HG03045 (cell line): ENCODE measurements around the gene MFN2.
"Not testable (repeated sequence)": the region's sequence is repeated elsewhere in the genome, so short reads cannot be mapped to it uniquely, and the experiment has no call there.

Source experiments
- ATAC-seq: cut with Tn5 transposase; IDR thresholded peaks from one replicate; pipeline ENCODE4 v1.9.1; 2021; ENCODE audit warnings: mild to moderate bottlenecking, moderate library complexity; ENCODE audit not compliant: unreplicated experiment

Gene MFN2

DNA sequence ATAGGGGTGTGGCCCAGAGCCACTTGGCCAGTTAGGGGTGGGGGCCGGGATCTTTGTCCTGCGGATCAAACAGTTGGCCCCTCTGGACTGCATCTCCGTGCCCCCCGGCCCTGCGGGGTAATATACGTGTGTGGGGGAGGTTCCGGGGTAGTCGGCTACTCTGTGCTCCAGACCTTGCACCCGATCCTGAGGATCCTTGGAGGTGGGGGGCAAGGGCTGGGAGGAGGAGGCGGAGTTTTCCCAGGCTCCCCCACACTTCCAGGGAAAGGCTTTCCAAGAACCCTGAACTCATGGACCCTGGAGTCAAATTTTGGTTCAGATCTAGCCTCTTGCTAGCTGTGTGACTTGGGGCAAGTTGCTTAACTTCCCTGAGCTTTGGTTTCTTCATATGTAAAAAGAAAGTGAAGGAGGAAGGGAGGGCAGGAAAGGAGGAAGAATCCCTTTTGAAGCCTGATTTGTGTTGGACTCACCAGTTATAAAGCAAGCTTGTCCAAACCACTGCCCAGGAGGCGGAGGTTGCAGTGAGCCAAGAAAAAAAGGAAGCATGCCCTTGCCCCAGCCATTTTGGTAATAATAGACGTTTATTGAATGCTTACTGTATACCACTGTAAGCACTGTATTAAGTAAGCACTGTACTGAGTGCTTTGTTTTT lies 39.7 kb downstream of the MFN2 start:
- no peak for ATAC-seq

DNA sequence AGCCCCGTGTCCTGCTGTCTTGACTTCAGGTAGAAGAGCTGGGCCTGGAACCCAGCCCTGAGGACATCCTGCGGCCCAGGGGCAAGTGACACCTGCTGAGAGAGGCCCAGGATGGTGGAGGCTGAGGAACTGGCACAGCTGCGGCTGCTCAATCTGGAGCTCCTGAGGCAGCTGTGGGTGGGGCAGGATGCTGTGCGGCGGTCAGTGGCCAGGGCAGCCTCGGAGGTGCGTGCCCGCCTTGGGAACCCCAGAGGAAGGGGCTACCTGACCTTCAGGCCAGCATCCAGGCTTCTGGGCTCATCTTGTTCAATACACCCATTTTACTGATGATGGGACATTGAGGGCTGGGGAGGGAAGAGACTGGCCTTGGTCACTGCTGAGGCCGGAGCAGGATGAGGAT lies 41.4 kb downstream of the MFN2 start:
- ATAC-seq: no peak

DNA sequence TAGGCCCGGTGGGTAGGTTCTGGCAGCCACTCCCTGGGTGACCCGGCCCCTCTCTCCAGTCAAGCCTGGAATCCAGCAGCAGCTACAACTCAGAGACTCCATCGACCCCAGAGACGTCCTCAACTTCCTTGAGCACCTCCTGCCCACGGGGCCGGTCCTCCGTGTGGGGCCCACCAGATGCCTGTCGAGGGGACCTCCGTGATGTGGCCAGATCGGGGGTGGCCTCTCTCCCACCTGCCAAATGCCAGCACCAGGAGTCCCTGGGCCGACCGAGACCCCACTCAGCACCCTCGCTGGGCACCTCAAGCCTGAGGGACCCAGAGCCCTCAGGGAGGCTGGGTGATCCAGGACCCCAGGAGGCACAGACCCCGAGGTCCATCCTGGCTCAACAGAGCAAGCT lies 41.8 kb downstream of the MFN2 start:
- ATAC-seq: no peak

DNA sequence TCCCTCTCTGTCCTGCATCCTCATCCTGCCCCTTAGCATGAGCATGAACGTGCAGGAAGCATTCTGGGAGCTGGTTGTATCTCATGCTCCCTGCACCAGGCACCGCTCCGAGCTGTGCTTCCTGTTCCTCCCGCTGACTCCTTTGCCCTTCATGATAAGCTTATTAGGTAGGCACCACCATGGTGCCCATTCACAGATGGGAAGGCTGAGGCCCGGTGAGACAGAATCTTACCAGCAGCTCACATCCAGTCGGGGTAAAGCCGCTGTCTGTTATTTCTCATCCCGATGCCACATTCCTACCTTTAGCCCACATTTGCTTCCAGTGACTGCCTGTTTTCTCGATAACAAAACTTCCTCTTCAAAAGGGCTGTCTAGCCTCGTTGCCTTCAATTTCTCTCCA lies 46.3 kb downstream of the MFN2 start:
- no peak for ATAC-seq

DNA sequence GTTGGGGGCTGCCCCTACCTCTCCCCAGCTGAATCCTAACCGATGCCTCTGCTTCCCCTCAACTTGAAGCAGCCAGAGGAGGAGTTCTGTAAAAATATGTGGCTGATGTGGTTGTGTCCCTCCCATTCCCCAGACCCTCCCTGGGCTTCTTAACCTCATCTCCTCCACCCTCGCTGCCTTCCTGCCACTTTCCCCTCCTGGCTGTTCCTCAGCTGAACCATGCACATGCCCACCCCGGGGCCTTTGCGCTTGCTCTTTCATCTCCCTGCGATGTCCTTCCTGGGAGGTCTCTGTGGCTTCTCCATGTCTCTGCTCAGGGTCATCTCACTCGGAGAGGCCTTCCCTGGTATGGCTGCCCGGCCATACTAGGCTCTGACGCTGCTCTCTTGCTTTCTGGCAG lies 48.0 kb downstream of the MFN2 start:
- no peak for ATAC-seq

DNA sequence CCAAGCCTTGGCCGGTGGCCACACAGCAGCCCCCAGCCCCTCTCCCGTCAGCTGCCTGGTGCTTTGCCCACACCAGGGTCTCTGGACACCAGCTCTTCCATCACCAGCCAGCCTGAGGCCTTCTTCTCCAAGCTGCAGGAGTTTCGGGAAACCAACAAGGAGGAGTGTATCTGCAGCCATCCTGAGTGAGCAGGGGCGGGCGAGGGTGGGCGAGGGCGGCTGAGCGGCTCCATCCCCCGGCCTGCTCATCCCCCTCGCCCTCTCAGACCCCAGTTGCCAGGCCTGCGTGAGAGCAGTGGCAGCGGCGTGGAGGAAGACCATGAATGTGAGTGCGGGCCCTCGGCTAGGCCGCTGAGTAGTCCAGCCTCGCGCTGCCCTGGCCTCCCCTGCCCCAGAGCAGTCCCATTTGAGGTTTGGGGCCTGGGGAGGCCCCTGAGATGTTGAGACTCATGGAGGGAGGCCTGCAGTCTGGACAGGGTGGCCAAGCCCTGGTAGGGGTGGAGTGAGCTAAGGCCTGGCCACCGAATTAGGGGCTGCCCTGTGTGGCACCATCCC lies 48.8 kb downstream of the MFN2 start:
- no peak for ATAC-seq

DNA sequence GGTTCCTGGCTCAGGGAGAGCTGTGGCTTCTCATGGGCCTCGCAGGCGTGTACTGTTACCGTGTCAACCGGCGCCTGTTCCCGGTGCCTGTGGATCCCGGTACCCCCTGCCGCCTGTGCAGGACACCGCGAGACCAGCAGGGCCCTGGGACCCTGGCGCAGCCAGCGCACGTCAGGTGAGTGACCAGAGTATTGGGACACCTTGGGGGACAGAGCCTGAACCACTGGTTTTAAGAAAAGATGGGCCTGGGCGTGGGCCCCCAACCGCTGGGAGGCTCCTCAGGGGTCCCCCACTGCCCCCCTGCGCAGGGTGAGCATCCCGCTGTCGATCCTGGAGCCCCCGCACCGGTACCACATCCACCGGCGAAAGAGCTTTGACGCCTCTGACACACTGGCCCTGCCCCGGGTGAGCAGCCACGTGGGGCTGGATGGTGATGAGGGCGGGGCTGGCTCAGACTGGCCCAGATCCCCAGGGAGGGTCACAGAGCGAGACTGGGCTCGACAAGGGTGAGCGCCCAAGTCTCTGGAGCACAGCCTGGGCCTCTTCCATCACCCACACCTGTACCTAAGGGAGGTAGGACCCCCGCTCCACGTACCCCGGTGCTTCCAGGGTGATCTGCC lies 49.6 kb downstream of the MFN2 start:
- ATAC-seq: no peak

DNA sequence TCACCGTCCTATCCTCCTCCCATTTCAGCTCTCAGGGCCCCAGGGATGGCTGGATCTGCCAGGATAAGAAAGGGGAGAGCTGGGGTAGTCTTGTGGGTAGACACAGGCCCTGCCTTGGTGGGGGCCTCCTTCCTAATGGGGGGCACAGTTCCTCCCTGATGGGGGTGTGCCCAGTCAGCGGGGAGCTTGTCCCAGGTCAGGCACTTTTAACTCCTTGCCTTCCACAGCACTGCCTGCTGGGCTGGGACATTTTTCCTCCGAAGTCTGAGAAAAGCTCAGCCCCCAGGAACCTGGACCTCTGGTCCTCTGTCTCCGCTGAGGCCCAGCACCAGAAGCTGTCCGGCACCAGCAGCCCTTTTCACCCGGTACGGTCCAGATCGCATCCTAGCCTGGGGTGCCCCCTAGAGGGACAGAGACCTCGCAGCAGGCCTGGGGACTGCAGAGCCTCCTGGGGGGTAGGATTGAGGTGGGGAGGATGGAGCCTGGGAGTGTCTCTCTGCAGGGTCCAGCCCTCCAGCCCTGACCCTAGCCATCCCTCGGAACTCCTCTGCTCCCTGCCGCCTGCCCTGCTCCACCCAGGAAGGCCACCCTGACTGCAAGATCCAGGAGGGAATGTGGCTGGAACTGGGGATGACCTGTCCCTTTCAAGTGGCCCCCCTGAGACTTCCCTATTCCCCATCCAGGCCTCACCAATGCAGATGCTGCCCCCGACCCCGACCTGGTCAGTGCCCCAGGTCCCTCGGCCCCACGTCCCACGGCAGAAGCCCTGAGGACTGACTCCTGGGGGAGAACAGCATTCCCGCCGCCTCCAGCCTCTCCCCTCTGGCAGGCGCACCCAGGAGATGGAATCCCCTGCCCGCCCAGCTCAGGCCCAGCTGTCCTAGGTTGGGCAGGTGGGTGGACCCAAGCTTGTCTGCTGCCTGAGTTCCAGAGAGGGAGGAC lies 51.1 kb downstream of the MFN2 start:
- ATAC-seq: no peak

DNA sequence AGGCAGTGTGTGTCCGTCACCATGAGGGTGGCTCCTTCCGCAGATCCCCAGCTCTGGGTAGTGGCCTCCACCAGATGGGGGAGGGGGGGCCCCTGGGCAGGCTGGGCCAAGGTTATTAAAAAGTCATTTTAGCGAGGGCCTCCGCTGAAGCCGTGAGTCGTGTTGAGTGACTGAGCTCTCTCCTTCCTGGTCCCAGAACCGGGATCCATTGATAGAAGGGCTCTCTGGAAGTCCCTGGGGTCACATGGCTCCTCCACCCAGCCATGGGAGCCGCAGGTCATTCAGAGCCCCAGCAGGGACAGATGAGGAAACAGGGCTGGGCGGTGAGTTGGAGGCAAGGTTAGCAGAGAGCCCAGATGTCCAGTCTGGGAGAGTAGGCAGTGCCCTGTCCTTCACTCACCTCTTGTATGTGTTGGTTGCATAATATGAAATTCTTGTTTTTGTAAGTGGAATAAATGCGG lies 51.9 kb downstream of the MFN2 start:
- no peak for ATAC-seq

DNA sequence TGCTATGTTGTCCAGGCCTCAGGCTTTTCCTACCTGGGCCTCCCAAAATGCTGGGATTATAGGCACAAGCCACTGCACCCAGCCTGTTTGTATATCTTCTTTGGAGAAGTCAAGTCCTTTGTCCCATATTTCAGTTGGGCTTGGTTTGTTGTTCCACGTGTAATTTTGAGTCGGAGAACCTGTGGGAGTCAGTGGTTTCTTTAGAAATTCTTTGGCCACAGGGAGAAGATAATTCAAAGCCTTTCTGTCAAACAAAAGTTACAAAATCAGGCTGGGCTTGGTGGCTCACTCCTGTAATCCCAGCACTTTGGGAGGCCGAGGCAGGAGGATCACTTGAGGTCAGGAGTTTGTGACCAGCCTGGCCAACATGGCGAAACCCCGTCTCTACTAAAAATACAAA lies 53.2 kb downstream of the MFN2 start:
- ATAC-seq: not testable (repeated sequence)

DNA sequence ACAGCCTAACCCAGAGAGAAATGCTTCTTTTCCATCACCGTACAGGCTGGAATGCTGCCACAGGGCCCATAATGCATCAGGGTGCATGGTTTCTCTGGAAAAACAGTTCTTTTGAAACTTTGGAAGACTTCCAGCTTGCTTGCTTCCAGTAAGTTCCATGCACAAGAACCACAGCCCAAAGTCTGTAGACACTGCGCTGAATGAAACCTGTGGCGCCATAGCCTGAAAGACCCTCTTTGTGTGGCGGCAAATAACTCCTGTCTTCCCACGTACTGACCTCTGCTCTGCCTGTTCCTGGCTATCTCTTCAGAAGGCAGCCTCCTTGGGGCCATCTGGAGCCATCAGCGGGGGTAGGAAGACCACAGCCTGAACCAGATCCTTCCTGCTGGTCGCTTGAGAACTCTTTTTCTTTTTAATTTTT lies 54.1 kb downstream of the MFN2 start:
- ATAC-seq: no peak

DNA sequence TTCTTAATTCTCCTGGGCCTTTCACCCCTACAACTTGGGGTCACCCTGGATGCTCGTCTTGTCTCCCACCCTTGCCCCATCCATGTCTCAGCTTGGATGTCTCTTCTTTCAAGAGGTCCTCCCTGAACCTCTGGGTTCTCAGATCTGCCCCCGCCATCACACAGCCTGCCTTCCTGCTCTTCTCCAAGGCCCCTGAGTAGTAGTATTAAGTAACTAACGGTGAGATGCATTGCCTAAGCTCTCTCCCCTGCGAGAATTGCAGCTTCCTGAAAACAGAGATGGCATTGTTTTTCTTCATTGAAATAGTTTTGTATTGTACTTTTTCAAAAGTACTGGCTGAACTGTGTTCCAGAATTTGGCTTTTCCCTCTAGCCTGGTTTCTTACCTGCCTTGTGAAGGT lies 55.1 kb downstream of the MFN2 start:
- ATAC-seq: no peak

DNA sequence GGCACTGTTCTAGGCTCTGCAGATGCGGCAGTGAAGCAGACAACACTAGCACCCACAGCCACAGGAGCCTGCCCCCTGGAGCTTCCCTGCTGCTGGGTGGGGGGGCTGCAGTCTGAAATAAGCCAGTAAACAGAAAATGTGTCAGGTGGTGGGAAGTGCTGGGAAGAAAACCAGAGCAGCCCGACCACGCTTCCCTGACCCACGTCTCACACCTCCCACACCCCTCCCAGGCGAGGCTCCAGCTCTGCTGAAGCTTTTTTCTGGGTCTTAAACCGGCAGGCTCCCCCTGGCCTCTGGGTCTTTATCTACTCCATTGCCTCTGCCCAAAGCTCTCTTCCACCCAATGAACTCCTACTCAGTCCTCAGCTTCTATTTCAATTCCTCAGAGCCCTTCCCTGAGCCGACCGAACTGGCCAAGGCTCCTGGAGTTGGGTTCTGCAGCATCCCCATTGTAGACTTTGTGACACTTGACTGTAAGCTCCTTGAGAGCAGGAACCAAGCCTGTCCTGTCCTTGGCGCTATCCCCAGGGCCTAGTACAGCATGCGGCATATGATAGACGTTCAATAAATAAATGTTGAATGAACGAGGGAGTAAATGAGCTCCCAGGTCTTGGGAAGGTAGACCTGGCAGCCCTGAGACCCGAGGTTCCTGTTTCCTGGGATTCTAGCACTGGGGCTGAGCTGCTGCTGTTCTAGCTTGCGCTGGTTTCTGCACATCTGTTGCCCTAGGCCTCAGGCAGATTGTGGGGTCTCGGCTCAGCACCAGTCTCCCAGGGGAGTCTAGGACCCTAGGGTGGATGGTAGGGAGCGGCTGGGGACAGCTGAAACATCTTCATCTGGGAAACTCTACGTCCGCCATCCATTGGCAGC lies 57.5 kb downstream of the MFN2 start:
- ATAC-seq: no peak

DNA sequence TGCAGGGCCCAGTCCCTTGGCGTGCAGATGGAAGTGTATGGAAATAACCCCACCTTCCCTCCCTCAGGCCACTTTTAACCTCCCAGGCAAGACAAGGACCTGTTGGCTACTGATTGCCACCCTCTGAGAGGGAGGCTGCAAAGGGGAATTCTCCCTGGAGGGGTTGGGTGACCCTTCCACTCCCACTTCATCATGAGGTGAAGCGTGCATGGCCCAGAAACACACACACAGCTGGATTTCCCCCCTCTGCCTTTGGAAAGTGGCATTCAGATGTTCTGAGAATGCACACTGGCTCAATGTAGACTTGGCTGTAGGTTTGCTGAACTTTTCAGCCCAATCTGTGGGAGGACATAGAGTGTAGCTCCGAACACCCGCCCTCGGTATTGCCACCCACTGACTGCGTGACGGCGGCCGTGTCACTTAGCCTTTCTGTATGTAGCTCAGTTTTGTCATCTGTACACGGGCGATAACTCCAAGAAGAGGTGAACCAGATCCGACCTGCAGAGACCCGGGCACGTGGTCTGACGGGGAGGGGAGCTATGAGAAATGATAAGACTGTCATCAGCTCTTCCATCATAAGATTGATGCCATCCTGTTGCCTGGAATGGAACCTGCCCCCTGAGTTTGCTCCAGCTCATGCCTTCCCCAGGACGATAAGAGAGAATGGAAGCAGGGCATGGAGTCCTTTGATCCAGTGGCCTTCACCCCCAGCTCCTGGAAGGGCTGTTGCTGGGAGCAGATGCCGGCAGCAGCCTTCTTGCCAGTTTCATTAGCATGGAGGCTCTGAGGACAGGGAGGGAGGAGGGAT lies 58.3 kb downstream of the MFN2 start:
- no peak for ATAC-seq

DNA sequence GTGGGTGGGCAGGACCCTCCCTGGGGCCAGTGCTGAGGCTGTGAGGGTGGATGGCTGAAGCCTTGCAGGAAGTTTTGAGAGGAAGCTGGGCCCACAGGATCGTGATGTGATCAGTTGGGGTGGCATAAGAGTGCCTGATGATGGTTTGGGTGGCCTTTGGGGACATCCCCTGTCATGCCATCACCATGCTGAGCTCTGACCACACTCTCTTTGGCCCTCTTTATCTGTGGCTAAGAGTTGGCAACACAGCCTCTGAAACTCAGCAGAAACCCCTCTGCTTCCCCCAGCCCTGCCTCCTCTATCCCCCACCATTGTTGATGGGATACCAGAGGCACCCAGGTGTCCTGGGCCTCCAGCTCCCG lies 58.9 kb downstream of the MFN2 start:
- ATAC-seq: no peak

DNA sequence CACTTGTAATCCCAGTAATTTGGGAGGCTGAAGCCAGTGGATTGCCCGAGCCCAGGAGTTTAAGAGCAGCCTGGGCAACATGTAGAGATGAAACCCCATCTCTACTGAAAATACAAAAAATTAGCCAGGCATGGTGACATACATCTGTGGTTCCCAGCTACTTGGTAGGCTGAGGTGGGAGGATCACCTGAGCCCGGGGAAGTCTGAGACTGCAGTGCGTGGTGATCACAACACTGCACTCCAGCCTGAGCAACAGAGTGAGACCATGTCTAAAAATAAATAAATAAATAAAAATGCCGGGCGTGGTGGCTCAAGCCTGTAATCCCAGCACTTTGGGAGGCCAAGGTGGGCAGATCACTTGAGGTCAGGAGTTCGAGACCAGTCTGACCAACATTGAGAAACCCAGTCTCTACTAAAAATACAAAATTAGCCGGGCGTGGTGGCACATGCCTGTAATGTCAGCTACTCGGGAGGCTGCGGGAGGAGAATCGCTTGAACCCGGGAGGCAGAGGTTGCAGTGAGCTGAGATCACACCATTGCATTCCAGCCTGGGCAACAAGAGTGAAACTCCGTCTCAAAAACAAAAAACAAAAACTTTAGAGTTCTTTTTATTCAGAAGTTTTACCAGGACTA lies 59.7 kb downstream of the MFN2 start:
- ATAC-seq: peak; percentile 39

DNA sequence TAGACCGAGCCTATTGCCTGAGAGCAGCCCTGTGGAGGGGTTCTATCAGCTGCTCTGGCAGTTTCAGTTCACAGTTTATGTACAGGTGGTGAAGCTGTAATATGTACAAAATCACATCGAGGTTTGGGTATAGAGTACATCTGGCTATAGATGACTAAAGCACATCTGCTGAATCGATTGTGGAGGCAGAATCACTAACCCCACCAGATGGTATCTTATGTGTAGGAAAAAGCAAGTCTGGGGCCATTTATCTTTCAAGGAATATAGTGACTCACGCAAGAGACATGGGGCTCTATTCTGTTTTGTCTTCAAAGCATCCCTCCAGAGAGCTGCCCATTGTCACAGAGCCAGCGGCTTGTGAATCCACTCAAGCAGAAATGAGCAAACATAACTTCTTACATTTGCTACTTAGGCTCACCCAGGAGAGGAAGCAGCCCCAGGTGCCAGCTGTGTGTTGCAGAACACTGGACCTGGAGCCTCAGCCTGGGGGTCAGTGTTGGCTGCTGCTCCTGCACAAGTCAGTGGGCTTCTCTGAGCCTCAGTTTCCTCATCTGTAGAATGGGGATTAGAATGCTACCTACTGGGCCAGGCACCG lies 60.3 kb downstream of the MFN2 start:
- peak; percentile 57 for ATAC-seq

DNA sequence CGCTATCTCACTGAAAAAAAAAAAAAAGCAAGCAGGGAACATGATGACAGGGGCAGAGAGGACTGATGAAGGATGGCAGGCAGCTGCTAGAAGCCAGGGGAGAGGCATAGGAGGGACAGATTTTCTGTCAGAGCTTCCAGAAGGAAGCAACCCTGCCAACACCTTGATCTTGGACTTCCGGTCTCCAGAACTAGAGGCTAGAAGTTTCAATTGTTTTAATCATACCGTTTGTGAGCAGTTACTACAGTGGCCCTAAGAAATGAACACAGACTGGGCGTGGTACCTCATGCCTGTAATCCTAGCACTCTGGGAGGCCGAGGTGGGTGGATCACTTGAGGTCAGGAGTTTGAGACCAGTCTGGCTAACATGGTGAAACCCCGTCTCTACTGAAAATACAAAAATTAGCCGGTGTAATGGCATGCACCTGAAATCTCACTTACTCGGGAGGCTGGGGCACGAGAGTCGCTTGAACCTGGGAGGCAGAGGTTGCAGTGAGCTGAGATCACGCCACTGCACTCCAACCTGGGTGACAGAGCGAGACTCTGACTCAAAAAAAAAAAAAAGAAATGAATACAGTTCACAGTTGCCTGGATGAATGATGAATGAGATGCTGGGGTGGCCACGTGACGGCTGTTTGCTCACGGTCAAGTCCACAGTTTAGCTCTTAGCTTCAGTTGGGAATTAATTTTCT lies 64.1 kb downstream of the MFN2 start:
- not testable (repeated sequence) for ATAC-seq
